Activated CD4-positive, alpha-beta T cell treated with anti-CD3 and anti-CD28 coated beads for 1 hour (primary cell): ENCODE results near the gene RRBP1.
"Not testable (repeated sequence)": the region's sequence is repeated elsewhere in the genome, so short reads cannot be mapped to it uniquely, and the experiment has no call there.

ENCODE experiments used
- DNase-seq: peaks from one replicate; pipeline ENCODE4 v3.0.0-alpha.2; 2020

RRBP1 gene

DNA sequence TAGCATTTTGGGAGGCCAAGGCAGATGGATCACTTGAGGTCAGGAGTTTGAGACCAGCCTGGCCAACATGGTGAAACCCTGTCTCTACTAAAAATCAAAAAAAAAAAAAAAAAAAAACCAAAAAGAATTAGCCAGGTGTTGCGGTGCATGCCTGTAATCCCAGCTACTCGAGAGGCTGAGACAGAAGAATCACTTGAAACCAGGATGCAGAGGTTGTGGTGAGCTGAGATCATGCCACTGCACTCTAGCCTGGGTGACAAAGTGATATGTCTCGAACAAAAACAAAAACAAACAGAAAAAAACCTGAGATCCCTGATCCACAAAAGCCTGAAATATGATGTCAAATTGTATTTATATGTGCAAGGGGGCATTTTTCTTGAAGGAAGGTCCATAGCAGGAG, 25.9 kb upstream of the RRBP1 start:
- DNase-seq: not testable (repeated sequence)

DNA sequence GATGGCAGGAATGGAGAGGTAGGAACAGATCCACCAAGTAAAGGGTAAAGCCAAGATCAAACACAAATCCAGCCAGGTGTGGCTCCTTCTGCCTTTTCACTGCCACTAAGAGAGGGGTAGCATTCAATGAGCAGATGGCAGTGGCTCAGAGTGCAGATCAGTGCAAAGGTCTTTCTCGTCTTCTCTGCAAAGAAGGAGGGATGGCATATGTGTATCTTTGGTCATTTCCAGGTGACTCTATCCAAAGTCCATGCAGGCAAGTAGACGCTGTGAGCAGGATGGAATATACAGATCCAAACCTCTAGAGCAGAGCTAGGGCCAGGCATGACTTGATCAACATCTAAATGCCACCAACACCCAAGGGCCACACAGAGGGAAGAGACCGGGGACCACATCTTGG, 24.6 kb upstream of the RRBP1 start:
- no peak for DNase-seq

DNA sequence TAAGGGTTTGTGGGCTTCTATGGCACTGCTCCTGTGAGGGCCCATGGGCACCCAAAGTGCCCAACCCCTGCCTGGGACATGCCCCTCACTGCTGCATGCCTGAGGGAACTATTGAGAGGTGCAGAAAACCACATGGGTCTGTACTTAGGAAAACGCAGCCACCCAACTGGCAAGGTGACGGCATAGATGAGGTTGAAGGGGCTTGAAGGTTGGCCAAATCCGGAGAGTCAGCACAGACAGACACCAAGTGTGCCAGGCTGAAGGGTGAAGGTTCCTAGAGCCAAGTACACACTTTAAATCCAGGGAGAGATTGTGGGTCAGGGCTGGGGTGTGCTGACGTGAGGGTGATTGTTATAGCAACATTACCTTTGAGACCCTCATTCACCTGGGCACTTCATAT, 23.9 kb upstream of the RRBP1 start:
- no peak for DNase-seq

DNA sequence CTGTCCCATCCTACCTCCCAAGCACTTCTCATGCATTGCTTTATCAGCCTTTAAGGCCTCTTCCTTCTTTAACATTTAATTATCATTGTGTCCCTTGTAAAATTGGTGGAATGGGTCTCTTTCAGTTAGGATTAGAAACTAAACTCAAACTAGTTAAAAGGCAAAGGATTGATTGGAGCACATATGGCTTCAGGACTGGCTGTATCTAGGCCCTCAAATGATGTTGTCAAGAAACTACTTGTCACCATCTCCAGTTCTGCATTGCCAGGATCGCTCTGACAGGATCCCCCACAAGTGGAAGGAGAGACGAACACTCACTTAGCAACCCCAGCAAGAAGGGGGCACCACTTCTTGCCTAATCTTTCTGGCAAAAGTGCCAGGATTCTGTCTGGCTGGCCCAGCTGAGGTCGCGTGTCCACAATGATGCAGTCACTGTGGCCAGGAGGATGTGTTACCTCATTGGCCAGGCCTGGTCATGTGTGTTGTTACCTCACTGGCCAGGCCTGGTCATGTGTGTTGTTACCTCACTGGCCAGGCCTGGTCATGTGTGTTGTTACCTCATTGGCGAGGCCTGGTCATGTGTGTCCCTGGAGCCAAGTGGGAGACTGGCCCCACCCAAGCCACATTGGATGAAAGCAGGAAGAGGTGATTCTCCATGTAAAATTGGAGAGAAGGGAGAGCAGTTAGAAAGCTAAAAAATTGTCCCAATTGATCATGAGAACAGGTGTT, 22.7 kb upstream of the RRBP1 start:
- no peak for DNase-seq

DNA sequence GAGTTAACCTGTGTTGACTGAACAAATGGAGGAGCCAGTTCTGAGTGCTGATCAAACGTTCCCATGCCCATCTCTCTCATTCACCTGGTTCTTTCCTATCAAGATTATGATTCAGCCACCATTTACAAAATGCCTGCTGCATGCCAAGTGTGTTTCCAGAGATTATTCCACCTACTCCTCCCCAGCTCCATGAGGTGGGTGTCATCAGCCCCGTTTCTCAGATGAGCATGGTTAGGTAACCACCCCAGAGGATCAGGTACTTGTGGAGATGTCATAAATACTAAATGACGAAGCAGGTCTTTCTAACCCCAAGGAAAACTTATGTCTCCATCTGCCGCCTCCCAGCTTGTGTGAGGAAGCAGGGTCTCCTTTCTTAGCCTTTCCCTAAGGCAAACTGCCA, 19.8 kb upstream of the RRBP1 start:
- DNase-seq: no peak

DNA sequence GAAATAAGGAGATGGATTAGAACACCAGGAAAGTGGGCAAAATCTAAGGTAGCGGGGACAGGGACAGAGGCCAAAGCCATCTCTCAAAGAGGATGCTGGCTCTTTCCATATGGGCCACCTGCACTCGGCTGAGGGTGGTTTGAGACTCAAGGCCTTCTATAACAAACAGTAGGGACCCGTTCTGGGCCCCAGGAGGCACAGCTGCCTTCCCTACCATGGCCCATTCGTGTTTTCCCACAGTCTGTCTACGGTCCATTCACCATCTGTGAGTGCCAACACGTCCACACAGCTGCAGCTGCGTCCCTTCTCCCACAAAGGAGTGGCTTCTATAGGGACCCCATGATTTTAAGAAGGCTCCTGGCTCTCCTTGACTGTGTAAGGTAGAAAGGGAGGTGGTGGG, 18.6 kb upstream of the RRBP1 start:
- no peak for DNase-seq

DNA sequence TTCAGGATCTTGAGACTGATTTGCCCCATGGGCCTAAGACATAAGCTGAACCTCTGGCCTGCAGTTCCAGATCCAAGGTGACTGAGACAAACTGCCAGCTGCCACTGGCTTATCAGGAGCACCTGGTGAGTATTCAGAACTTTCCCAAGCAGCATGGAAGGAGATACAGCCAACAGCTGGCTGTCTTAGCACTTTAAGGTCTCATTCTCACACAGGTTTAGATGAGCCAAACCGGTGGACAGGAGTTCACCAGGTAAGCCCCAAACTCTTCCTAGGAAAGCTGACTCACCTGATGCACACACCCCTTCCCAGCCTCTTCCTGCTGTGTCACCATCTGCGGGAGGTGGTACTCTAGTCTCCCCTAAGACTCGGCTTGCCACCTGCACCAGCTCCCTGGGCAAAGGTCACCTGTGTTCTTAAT, 17.9 kb upstream of the RRBP1 start, which contains the start of gene BANF2:
Gene BANF2, plus strand, starts transcription at position 36 of the 421 bp plus-strand sequence. CDS start 25,060 bp downstream, outside the sequence.
- no peak for DNase-seq

DNA sequence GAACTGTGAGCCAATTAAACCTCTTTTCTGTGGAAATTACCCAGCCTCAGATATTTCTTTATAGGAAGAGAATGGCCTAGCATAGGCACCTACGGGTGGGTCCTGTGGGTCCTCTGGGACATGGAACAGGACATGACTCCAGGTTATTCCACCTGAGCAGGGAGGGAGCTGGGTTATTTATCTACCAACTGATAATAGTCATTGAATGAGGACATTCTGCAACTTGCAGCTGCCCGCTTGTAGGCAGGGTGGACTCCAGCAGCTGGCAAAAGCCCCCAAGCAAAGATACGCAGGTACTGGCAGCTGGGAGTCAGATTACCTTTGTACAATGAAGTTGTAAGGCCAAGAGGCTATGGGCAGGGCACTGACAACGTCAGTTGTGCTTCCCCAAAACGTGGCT, 16.3 kb upstream of the RRBP1 start:
- no peak for DNase-seq

DNA sequence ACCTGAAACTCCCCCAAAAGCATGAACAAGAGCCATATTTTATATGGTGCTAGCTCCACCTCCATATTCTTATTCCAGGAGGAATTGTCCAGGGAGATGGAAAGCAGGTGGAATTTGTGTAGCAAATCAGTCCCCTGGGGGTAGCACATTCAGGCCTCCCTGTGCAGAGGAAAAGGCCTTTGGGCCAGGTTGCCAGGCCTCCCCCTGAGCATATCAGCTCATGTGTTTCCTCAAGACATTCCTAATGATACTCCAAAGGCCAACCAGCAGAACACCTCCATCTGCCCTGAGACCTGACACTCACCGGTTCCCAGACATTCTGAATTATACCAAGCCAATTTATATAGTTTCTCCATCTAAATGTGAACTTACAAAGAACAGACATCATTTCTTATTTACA, 15.1 kb upstream of the RRBP1 start:
- no peak for DNase-seq

DNA sequence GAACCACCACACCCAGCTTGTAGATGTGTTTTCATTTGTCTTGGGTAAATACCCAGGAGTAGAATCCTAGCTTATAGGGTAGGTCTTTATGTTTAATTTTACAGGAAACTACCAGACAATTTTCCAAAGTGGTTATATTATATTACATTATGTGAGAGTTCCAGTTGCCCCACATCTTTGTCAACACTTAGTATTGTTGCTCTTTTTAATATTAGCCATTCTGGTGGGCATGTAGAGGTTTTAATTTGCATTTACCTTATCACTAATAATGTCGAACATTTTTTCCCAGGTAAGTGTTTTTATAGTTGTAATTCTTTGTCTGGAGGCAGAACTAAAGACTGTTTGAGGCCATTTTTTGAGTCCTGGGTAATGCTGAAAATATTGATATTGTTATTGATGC, 14.2 kb upstream of the RRBP1 start:
- DNase-seq: no peak

DNA sequence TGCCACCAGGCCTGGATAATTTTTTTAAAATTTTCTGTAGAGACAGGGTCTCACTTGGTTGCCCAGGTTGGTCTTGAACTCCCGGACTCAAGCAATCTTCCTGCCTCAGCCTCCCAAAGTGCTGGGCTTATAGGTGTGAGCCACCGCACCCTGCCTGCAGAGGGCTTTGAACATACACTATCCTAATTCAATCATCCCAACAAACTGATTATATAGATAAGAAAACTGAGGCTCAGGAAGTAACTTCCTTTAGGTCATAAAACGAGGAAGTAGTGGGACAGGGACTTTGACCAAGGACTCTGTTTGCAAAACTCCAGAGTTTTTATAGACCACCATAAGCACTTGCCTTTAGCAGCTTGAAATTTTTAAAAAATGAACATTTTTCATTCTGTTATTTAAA, 12.7 kb upstream of the RRBP1 start:
- DNase-seq: no peak

DNA sequence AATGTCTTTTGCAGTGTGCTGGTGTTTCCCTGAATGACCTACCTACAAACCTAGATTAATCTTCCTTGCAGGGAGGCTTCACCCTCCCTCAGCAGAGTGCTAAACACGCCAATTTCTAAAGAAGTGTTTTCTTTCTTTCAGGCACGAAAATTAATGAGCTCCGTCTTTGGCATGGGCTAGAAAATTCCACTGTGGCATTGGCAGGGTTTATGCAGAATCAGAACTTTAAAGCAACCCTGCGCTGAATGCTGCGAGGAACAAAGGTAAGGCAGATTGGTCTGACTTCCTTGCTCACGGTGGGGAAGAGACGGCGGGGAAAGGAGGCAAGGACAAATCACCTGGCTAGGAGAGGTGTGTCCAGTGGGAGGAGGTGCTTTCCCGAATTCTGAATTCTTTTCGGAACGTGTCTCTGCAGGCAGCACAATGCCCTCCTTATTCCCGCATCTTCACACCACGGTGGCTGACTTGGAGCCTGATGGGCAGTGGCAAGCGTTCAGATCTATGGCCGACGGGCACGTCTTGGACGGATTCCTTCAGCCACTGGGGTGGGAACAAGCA, 11.5 kb upstream of the RRBP1 start:
- DNase-seq: no peak

DNA sequence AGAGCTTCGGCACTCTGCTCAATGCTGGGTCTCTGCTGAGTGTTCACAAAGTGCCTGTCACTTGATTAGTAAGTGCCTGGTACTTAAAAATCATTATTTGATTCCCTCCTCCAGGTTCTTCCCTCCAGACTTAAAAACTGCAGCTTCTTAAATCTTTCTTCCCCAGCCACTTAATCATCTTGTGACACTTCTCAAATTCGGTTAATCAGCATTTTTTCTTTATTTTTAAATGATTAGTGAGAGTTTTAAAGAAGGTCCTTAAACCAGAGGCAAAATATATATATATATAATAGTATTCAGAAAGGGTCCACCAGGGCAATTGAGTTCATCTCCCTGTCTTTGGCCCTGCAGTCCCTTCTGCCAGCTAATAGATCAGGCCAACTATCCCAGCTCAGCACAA, 9.7 kb upstream of the RRBP1 start:
- no peak for DNase-seq

DNA sequence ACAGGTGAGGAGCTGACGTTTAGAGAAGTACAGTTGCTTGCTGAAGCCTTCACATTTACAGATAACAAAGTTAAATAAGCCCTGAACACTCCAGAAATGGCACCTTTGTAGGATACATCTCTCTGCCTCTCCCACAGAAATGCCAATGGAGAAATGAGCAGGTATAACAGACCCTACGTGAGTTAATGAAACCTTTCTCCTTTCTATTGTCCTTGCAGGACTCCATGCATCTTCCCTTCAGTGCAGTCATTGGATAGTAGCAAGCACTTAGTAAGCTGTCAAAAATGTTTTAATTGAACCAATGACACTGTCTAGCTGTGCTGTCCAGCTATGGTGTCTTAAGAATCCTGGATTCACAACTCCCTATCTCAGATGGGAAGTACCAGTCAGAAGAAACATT, 8.1 kb upstream of the RRBP1 start:
- DNase-seq: no peak

DNA sequence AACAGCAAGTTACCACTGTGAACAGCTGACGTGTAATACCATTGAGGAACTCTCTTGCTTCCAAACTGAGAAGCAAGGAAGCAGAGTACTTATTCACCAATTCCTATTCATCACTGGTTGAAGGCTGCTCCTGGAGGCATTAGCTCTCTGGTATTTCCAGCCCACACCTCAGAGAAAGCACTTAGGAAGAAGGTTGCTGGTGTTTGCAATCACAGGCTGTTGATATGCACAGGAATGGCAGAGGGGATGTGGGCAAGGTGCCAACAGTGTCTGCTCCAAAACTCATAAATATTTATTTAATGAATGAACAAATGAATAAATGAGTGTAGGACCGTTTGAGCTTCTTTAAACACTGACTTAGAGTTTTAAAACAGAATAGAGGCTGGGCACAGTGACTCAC, 6.9 kb upstream of the RRBP1 start:
- DNase-seq: no peak

DNA sequence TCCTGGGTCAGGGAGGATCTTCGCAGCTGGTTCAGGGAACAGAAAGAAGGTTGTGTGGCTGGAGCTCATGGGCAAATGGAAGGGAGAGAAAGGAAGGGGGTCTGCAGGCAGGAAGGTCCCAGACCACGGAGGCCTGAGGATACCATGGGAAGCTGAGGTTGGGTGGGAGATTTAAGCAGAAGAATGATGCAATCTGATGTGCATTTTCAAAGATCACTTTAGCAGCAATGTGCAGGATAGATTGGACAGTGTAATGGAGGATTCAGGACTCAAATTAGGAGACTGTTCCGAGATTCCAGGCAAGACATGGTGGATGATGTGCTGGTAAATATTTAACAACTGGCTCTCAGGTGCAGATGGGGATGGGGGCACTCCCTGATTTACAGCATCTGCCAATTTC, 5.8 kb upstream of the RRBP1 start:
- no peak for DNase-seq

DNA sequence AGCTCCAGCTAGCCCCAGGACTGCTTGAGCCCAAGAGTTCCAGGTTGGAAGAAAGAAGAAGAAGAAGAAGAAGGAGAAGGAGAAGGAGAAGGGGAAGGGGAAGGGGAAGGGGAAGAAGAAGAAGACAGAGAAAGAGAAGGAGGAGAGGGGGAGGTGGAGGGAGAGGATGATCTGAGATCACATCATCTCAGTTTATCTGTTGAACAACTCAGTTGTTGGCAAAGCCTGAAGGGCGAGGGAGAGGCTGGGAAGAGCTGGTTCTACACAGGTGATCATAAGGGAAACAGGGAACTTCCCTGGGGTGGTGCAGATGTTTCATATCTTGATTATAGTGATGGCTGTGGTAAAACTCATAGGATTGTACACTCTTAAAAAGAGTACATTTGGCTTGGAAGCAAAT, 3.1 kb upstream of the RRBP1 start:
- DNase-seq: no peak

DNA sequence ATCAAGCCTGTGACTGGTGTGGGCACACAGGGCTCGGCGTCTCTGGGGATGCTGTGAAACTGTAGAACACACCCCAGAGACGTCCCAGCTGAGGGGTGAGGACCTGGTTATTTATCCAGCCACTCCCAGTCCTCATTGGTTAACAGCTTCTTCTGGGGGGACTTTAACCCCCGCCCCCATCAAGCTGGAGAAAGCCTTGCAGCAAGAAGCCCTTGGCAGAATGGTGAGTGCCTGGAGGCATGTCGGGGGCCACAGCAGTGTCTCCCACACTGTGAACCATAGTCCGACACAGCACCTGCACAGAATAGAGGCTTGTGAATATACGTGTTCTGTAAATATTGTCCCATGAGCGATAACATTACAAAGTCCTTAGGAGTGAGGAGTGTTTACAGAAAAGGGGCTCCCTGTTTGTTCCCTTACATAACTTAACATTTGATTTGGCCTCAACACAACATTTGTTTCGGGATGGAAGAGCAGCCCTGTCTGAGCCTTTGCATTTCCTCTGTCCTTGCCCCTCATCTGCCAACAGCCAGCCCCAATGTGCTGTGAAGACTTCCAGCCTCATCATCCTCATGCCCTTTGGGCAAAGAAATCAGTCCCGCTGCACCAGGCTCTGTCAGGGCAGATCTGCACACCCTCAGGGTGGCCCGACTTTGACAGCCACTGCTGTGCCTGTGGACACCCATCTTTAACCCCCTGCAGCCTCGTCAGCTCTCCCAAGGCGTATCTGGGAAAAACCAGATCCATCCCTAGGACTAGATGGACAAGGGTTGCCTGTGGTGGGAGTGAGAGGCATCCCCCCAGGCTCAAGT, 2.2 kb upstream of the RRBP1 start:
- no peak for DNase-seq

DNA sequence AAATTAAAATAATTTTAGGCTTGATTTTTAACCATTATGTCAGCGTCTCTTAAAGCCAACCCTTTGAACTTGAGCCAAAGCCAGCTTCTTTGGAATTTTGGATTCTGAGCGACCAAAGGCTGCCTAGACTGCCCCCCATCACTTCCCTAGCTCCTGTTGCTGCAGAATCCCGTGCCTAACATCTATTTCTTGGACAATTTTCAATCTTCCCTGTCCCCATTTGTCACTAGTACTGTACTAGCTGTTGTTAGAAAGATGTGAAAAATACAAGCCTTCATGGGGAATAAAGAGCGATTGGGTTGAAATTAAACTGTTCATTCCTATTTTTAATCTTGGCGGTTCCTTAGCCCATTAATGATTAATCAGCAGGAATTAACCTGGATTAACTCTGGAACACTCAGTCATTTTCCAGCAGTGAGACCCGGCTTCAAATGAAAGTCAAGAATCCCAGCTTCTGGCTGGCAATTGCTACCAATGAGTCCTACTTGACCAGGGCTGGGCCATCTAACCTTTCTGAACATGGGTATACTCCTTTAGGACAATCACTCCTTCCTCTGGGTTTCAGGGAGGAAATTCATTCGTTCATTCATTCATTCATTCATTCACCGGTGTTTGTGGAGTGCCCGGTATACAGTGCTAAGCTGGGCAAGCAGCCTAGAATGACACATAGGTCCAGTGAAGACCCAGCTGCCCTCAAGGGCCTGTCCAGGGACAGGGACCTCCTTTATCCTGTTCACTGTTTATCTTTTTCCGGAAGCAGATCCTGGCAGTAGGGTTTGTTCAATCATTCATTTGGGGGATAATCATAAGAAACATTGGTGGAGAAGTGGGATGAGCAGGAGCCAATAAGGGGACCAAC, 1.4 kb upstream of the RRBP1 start:
- no peak for DNase-seq

DNA sequence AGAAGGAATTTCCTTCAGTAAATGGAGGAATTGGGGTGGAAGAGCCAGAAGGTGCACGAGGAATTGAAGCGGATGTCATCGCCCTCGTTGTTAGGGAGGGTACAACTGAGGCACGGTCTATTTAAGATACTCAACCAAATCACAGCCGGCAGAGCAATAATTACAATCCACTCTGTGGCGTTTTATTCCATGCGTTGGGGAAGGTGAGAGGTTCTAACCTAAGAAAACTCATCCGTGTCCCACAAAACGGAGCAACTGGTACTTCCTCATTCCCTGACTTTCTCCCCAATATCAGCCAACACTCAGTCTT, 802 bp upstream of the RRBP1 start:
- DNase-seq: no peak

DNA sequence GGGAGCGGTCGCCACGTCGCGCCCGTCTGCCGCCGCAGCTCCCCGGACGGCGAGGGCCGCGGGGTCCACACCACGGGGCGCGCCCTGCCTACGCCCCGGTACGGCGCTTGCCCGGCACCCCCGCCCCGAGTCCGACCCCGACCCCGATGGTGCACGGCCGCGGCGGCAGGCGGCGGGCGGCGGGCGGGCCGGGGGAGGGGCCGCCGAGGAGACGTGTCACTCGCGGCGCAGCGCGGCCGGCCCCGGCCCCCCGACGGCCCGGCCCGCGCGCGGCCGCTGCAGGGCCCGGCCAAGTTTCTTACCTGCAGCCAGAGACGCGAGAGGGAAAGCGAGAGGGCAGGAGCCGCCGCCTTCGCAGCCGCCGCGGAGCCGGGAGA, 328 bp downstream of the RRBP1 start:
- DNase-seq: peak; percentile 16

DNA sequence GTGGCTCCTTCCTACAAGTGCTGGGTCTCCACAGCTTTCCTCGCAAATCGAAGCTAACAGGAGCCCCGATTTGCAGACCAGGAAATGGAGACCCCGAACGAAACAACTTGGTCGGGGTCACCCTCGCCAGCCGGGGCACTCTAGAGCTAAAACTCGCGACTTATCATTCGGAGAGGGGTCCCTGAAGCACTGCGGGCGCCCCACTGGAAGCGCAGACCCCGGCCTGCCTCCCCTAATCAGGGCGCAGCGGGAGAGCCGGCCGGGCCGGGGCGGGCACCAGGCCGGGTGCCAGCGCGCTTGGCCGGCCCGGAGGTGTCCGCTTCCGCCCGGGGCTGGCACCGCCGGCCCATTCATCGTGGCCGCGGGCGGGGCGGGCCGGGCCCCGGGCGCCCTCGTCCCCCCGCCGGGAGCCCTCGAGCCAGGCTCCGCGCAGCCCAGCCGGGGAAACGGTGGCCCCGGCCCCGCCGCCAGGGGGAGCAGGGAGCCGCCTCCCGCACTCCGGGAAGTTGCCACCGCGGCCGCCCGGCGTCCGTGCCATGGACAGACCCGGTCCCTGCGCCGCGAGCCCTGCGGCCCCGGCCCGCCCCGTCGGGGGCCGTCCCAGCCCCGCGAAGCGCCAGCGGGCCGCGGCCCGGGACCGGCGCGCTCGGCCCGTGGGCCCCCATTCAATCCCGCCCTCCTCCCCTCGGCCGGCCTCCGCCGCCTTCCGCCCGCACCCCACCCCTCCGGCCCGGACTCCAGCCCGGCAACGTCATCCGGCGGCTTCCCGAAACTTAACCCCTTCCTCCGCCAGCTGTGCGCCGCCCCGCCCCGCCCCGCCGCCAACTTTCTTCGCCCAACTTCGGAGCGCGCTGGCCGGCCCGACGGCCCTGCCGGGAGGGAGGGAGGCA, 961 bp downstream of the RRBP1 start:
- peak; percentile 68 for DNase-seq
